Measurements from ENCODE around the gene CACNA2D2.

CACNA2D2 gene

DNA sequence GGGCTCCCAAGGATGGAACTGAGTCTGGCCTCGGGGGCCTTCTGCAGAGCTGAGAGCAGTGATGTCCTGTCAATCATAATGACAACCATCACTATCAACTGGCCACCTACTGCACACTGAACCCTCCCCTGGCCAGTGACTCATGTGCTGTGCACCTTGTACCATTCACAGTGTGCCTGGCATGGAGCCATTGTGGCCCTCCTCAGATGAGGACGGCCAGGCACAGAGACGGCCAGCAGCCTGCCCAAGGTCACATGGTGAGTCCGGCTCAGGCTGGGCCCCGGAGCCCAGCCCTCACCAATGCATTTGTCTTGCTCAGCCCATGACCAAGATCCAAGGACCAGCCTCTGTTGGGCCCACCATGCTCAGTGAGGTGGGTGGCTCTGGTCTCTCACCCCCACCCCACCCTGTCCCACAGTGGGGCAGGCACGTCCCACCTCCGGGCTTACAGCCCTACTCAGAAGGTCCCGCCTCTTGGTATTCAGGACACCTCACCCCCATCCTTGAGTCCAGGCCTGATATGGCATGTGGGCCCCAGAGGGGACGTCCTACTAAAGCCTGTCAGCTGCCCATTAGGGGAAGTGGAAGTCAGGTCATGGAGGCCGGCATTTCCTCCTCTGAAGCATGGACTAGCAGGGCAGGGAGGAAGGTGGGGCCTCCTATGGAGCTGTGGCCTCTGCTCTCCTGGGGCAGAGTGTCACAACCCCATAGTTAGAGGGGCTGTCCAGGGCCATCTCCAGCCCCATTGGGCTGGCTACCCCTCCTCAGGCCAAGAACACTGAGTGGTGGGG, 108.2 kb downstream of the CACNA2D2 start:
- no peak for DNase-seq (ENCODE audit: low spot score)

DNA sequence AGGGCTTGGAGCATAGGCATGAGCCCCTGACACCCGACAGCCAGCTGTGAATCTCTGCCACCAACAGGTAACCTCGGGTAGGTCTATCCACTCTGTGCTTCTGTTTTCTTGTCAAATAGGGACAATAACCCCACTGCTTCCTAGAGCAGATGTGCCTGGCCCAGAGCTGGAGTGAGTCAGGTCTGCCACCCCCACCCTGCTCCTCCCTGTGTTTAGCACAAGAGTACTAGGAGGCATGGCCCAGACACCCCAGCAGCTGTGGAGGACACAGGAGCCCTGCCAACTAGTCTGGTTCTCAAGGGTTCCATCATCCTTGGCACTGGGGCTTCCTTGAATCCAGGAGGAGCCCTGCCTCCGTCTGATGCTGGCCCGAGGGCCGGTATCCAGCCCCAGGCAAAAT, 110.4 kb downstream of the CACNA2D2 start:
- no peak for DNase-seq (ENCODE audit: low spot score)

DNA sequence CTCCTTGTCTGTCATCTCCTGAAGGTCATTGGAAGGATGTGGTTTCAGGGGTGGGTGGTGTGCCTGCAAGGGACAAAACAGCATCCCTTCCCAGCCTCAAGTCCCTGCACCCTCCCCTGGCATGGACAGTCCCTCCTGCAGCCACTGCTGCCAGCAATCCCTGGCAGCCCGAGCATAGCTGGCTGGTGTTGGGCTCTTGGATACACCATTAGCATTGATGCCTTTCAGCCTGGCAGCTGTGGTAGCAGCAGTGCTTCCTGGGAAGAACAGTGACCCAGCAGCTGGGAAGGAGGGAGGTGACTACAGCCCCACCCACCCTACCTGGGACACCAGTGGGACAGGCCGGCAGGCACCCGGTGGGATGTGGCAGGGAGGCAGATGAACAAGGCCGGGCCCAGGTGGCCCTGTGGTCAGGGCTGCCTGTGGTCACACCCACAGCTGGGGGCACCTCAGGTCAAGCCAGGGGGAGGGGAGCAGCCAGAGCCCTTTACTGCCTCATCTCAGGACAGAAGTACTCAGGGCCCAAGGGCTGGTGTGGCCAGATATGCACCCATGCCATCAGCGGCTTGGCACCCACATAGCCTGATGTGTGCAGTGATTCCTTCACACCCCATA, 111.2 kb downstream of the CACNA2D2 start:
- no peak for DNase-seq (ENCODE audit: low spot score)

DNA sequence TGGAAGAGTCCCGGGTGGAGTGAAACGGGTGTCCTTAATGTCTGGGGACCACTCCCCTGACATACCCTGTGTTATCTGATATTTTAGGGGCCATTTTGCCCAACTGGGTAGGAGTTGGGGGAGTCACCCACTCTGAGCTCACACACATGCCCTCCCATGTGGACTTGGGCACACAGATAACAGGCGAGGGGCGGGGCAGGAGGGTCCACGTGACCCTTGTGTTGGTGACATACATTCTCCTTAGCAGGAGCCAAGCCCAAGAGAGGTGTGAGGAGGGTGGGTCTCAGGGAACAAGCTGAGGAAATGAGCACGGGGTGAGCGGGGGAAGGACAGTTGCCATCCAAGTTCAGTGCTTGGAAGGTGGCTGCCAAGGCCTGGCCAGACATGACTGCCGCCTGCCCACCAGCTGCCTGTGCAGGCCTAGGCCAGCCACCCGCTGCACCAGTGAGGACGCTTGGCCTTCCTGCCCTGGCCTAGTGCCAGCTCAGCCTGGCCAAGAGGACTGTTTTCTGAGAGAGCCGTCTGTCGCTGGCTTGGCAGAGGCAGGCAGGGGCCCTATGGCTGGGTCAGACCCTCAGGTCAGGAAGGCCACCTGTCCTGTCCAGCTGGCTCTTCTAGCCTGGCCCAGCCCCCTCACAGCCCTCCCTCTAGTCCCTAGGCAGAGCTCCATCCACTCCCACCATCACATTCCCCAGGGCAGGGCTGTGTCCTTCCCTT, 112.8 kb downstream of the CACNA2D2 start:
- no peak for DNase-seq (ENCODE audit: low spot score)

DNA sequence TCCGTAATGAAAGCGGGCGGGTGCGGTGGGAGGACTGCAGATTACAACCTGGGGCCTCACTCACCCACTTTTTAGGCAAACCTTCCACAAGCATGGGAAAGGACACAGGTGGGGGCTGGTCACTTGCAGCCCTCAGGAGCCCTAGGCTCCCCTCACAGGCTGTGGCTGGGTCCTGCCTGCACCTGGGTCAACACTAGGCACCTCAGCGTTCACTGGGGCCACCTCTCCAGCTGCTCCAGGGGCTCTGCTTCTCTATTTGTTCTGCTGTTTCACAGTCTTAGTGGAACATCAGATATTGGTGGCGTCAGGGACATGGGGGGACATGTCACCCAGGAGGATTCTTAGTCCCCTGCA, 114.0 kb downstream of the CACNA2D2 start:
- no peak for DNase-seq (ENCODE audit: low spot score)

DNA sequence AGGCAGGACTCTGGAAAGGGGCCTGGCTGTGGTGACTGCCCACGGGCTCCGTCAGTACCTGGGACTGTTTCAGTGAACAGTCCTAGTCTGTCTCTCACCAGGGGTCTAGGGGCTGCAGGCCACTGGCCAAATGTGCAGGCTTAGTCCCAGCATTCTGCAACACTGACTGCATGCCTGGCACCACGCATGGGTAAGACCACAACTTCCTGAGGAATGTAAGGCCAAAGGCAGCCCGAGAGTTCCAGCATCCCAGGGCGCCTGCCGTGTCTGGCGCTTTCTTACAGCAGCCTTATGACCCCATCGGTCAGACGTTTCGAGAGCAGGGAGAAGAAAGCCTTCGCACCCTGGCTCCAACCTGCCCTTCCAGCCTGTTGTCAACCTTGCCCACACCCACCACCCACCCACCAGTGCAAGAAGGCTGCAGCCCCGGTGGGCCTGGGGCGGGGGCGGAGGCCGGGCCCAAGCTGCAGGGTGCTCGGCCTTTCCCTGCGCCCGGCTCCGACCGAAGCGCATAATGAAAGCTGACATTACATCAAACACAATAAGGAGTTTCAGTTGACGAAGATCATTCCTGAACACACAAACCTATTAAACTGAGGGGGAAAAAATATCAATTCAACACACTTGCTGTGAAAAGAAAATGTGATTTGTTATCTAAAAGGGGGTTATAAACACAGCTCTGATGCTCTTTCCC, 114.6 kb downstream of the CACNA2D2 start:
- DNase-seq (ENCODE audit: low spot score) = no peak

DNA sequence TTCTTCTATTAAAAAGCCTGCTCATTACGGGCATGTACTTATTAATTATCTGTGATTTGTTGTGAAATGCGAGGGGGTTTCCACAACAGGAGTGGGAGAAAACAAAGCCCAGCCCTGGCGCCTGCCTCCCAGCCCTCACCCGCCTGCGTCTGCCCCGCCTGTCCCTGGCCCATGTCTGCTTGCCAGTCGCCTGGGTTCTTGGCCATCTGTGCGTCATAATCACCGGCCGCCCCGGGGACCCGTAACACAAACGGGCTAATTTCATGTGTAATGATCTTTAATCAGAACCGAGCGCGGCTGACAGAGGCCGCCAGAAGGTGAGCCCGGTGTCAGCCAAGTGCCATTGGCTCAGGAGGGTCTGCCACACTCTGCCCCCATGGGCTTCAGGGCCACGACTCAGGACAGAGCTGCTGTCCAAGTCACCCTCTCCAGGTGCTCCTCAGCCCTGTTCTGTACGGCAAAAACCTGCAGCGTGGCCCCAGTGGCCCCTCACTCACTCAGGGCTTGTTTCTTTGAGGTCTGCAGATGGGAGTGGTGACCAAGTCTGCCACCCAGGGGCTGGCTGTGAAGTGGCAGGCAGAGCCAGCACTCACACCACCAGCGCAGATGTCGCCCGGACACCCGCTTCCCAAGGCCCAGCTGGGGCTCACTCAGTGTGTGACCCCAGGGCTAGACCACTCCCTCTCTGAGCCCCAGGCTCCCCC, 115.3 kb downstream of the CACNA2D2 start:
- DNase-seq (ENCODE audit: low spot score) = peak; percentile 50

DNA sequence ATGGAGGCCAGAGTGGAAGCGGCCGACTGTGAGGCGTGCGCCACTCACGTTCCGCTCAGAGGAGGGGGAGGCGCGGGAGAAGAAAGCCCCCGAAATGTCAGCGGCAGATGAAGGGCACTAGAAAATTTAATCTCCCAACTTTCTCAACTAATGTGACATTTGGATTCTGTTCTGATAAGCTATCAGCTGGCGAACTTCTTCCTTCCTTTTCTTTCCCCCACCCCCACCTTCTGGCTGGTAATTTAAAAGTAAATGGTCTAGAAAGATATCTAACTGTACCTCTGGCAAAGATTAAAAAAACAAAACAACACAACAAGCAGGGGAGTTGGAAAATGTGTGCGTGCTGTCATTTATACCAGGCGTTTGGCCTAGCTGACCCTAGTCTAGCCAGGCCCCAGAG, 117.7 kb downstream of the CACNA2D2 start:
- no peak for DNase-seq (ENCODE audit: low spot score)

DNA sequence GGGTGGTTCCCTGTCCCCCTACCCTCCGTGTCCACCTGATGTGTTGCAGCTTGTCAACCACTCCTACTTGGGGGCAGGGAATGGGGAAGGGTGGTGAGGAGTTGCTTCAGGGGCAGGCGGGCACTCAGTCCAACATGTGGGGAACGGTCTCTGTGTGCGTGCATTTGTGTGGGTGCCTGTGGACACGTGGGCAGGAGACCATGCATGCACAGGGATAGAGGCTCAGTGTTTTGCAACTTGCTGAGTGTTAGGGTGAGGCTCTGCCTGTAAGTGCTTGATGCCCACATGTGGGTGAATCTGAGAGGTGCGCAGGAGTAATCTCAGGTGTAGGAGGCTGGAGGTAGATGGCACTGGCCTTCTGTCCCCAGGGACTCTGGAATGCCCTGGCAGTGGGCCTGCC, 119.7 kb downstream of the CACNA2D2 start:
- no peak for DNase-seq (ENCODE audit: low spot score)

DNA sequence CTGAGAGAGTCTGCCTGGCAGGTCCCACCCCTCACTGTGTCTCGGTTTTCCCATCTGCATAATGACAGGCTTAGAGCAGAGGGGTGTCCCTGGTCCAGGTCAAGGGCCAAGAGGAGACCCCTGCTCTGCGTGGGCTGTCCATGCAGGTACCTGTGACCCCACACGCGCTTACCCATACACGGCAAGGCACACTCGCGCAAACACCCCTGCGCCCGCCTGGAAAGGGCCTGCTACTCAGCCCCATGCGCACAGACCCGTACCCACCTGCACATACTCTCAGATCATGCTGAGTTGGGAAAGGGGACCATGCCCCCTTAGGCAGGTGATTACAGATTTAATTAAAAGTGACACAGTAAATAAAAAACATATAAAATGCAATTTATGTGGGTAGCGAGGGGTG, 120.7 kb downstream of the CACNA2D2 start:
- no peak for DNase-seq (ENCODE audit: low spot score)

DNA sequence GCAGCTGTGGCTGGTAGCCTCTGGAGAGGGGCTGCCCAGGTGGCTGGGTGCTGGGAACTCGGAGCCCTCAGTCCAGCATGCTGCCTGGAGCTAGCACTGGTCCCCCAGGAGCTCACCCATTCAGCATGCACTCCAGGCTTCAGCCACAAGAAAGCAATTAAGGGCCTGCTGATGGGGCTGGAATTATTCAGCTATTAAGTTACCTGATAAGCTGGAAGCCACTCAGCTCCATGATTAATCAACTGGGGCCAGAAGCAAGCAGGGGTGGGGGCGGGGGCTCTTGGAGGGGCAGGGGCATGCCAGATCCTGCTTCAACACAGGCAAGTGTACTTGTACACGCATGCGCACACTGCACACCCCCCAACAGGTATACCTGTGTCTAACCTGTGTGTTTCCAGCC, 122.1 kb downstream of the CACNA2D2 start:
- no peak for DNase-seq (ENCODE audit: low spot score)

DNA sequence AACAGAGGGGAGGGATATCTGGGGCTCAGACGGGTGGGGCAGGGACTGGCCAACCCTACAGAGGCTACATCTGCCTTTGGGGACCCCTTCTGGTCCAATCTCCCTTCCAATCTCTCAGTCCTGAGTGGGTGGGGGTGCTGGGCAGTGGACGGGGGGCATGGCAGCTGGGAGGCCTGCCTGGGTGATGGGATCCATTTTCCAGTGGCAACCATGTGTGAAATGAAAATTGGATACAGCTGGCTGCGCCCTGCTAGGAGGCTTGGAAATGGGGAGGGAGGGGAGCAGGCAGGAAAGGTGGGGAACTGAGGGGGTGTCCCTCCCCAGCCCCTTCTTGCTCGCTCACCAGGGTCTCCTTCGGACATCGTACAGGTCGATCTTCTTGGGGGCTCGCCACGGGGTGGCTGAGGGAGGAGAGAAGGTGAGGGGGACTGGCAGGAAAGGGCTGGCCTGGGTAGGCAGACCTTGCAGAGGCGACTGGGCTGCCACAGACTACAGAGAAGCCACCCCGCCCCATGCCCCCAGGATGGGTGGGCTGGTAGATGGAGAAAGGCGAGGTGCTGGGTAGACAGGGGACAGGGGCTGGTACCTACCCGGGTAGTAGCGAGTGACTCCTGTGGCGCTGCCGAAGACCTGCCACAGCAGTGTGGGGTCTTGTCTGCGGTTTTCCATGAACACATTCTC, 122.9 kb downstream of the CACNA2D2 start:
- no peak for DNase-seq (ENCODE audit: low spot score)

DNA sequence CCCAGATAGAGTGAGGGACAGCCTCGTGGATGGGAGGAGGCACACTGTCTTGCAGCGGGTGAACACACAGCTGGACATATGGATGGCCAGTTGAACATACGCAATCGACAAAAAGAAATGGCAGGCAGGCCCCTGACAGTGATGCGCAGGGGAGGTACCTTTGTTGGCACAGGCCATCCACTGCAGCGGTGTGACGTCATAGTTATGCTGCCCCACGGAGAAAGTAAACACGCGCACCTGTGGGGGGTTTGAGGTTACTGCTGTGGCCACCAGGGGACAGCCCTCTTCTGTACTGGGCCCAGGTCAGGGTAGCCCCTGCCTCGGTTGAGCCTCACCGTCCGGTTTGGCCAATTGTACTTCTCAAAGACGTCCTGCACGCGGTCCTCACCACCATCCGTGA, 124.7 kb downstream of the CACNA2D2 start:
- no peak for DNase-seq (ENCODE audit: low spot score)

DNA sequence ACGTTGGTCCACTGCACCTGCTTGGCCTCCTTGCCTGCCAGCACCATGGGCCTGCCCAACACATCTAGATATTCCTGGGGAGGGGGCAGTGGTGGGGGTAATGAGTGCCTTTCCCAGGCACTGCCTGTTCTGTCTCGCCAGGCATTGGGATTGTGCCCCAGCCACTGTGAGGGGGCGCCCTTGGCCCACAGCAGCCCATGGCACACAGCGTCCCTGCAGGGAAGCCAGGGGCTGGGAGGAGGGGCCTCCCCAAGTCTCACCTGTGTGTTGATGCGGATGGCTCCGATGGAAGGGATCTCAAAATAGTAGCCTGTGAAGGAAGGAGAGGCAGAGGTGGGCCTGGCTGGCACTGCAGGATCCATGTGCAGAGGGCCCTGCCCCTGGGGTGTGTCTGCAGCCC, 125.4 kb downstream of the CACNA2D2 start:
- DNase-seq (ENCODE audit: low spot score) = no peak

DNA sequence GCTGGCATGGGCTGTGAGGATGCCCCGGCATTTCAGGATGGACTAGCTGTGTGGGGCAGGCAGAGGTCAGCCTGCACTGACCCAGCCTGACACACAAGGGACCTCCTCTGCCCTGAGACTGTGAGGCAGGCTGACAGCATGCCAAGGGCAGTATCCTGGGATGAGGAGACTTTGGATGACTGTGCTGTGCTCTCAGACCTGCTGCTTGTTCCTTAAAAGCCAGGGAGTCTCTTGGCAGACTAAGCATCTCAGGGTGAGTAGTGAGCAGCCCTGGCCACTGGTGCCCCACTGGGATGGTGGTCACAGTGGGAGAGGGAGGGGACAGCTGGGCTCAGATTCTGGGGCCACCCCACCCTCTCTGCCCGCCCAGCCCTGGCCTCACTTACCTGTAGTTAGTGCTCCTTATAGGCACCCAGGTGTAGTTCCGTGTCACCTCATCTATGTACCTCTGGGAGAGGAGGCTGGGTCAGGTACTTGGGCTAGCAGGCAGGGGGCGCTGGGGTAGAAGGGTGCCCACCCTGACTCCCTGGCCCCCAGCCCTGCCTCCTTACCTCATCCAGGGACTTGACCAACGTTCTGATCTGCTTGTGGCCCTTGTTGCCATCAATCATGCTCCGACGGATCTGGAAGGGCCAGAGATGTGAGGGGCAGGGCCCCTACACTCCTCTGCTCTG, 128.0 kb downstream of the CACNA2D2 start:
- DNase-seq (ENCODE audit: low spot score) = no peak

DNA sequence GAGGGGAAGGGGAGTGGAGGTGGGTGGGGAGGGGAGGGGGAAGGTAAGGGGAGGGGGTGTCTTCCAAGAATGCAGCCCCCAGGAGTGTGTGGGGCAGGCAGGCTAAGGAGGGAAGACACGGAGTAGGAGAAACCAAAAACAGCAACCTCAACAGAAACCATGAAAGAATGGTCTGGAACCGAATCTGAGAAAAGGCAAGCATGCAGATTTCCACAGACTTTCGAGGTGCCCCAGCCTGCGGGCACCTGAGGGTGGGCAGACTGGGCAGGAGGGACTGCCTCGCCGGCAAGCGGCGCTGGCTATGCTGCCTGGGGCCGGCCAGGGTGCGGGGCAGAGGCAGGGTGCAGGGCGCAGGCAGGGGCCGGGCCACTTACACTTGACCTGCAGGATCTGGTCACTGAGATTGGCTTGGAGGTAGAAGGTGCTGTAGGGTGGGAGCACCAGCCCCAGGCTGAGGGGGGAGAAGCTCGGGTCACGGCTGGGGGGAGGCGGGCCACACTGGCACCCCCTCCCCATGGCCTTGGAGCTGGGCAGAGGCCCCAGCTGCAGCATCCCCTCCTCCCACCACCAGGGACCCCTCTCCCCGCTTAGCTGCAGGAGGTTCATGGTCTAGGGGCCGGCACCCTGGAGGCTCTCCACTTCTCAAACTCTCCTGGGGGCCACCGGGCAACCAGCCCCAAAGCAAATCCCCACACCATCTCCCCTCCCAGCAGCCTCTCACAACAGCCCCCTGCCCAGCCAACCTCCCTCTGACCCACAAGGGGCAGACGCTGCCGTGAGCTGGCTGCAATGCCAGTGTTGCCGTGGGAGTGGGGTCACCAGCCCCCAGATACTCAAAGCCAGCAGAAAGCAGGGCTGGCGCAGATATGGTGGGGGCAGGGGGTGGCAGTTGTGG, 128.8 kb downstream of the CACNA2D2 start:
- no peak for DNase-seq (ENCODE audit: low spot score)

DNA sequence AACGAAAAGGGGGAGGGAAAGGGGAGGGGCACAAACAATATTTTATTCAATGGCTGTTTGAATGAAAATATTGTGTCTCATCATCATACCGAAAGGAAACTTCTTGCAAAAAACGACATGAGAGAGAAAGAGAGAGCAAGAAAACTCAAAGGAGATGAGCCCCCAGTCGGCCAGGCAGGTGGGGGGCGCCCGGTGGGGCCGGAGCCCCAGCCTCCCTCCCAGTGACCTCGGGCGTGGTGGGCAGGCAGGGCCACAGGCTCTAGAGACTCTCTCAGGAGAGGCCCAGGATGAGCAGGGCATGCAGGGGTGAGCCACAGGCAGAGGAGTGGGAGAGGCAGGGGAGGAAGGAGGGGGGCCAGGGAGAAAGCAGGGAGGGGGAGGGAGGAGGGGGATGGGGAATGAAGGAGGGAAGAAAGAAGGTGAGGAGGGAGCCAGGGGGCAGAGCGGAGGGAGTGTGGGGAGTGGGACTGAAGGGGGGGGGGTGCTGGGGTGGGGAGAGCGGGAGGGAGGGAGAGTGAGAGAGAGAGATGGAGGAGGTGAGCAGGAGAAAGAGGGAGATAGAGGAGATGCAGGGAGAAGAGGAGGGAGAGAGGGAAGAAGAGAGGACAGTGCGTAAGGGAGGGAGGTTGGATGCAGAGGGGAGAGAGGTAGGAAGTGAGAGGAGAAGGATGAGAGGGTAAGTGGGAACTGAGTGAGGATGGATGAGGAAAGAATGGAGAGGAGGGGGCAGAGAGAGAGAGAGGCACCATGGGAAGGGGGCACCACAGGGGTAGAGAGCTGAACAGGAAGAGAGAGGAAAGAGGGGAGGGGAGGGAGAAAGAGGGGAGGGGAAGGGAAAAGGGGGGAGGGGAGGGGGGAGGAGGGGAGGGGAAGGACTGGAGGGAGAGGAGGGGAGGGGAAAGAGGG, 130.0 kb downstream of the CACNA2D2 start:
- DNase-seq (ENCODE audit: low spot score) = no peak

DNA sequence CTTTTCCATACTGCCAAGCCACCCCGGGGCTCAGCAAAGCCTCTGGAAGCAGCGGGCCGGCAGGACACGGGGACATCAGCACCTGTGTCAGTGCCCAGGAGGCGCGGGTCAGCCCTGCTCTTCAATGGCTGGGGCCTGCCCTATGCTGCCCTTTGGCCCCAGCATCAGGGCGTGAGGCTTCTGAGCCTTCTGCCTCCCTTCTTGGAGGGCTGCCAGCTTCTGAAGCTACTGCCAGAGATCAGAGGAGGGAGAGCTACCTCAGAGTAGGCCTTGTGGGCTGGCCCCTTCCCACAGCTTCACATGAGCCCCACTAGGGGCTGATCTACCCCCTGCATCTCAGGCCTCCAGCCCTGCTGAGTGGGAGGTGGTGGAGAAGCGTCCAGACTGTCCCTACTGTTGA, 131.1 kb downstream of the CACNA2D2 start:
- DNase-seq (ENCODE audit: low spot score) = no peak

DNA sequence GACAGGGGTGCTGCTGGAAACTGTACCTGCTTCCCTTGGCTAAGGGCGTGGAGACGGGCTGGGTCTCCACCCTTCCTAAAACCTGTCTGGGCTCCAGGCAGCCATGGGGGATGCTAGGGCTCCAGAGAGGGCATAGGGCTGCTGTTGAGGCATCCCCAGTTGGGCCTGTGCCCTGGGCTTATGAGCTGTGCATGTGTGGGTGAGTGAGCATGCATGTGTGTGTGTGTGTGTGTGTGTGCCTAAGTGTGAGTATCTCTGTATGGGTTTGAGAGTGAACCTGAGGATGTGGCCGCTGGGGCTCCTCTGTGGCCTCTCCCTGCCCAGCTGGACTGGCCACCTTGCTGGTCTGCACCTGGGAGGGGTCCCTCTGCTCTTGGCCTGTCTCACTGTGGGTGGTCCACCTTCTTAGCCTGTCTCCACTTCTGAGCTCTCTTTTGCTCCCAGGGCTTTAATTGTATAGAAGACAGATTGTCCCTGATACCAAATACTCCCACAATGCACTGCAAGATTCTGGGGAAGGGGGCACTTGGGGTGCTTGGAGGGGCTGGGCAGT, 132.2 kb downstream of the CACNA2D2 start:
- no peak for DNase-seq (ENCODE audit: low spot score)

All from hepatic stellate cell (primary cell).